ENCODE results near the gene GORAB.

GORAB gene

DNA sequence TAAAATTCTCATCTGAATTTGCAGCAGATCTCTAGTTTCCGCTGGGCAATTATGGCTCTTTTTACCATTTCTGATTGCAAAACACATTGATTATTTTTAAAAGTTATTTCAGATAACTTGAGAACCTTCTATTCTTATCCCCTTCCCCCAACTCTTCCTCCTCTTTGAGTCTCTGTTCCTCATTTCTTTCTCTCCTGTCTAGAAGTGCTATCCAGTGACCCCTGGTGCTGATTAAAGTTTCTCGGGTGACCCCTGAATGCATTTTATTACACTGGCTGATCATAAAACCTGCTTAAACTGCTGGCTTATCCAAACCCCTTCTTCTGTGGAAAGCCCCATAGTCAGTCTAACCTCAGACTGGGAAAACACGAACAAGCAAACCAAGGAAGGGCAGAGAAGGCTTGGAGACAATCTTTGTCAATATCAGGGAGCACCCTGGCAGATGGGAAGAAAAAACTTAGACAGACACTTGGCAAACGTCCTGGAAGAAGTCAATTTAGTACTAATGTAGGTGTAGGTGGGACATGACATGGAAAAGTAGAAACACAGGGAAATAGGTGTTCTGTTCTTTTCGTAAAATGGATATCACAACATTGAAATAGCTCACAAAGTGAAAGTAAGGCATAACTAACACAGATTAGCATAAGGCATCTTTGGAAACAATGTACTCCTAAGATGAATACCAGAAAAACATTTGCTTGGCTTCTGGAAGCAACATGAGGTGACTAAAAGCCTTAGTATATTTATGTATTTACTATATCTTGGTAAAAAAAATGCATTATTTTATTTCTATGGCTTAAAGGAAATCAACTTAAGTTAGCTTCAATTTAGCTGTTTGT, 61.4 kb downstream of the GORAB start:
- no peak for DNase-seq

DNA sequence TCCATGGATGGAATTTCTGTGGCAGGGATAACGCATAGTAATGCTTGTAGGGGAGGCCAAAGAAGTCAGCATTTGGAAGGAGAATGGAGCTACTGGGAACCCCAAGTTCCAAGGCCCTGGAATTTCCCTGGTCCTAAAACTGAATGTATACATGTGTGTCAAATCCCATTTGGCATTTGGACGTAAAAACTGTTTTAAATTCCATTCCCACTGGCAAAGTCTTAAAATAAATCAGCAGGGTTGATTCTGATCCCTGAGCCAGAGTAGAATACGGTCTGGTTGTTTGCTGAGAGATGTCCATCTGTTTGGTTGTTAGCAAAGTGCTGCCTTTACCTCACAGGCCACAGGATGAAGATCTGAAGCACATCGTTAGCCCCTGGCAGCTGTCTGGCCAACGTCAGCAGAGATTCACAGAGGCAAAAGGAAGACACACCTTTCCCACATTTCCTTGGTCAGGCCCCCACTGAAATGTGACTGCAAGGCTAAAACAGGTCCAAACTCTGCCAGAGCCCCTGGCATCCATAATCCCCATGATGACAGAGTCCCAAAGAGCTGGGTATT, 62.2 kb downstream of the GORAB start:
- DNase-seq: peak; percentile 54

DNA sequence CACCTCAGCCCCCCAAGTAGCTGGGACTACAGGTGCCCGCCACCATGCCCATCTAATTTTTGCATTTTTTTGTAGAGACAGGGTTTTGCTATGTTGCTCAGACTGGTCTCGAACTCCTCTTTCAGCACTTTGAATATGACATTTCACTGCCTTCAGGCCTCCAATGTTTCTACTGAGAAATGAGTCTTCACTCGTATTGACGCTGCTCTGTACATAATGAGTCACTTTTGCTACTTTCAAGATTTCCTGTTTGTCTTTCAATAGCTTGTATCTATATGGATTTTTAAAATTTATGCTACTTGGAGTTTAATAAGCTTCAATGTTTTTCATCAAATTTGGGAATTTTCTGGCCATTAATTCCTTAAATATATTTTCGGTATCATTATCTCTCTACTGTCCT, 64.7 kb downstream of the GORAB start:
- no peak for DNase-seq

DNA sequence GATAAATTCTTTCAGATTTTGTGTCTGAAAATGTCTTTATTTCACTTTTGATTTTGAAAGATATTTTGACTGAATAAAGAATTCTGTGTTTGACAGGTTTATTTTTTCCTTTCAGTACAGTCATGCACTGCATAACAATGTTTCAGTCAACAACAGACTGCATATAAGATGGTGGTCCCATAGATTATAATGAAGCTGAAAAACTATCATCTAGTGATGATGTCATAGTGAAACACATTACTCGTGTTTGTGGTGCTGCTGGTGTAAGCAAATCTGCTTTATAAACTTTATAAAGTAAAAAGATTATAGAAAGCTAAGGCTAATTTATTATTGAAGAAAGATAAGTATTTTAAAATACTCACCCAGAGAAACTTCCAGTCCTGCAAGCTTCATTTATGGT, 66.7 kb downstream of the GORAB start:
- no peak for DNase-seq

DNA sequence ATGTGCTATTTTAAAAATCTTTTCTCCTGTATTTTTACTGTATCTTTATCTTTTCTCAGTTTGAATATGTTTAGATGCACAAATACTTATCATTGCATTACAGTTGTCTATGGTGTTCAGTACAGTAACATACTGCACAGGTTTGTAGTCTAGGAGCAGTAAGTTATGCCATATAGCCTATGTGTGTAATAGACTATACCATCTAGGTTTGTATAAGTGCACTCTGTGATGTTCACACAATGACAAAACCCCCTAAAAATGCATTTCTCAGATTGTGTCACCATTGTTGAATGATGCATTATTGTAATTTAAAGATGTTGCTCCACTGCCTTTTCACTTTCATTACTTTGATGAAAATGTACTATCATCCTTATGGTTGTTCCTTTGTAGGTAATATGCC, 67.1 kb downstream of the GORAB start:
- no peak for DNase-seq

DNA sequence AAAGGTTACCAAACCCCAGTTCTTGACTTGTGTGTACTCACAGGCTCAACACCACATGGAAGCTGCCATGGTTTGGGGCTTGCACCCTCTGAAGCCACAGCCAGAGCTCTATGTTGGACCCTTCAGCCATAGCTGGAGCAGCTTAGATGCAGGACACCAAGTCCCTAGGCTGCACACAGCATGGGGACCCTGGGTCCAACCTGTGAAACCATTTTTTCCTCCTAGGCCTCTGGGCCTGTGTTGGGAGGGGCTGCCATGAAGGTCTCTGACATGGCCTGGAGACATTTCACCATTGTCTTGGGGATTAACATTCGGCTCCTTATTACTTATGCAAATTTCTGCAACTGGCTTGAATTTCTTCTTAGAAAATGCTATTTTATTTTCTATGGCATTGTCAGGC, 69.9 kb downstream of the GORAB start:
- DNase-seq: no peak

All from SHP77 treated with DMSO at 0.1 percent for 48 hours (cell line).